ENCODE results near the gene SLC8A2. TPM values are rescaled to one million over a fixed set of nuclear protein-coding genes. Genes with fewer than 3 reads are reported as not detected.

SLC8A2 gene
- total RNA-seq, 2 experiments from 2014 or later, result not detected

DNA sequence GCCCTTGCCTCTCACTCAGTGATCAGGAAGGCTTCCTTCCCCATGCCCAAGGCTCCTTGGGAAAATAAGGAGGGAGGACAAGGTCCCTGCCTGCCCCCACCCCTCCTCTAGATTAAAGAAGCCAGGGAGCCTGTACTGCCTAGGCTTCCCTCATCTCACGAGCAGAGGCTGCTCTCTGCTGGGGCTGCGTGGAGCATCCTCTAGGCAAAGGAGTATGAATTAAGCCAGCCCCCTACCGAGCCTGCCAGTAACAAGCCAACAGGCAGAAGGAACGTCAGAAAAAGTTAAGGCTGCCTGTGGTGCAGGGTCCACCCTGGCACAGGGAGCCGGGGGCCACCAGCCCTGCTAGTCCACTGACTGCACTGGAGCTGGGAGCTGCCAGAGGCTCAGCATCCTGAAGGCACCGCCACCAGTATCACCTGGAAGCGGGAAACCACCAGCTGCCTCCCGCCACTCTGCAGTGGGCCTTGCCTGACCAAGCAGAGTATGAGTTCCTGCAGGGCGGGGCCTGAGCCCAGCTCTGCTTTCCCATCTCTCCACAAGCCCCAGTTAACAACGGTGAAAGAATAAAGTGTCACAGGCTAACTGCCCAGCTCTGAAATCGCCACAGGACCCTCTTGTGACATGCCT, 36.3 kb upstream of the SLC8A2 start:
- CTCF ChIA-PET, result no interaction called here
- POLR2A ChIA-PET, result no interaction called here

DNA sequence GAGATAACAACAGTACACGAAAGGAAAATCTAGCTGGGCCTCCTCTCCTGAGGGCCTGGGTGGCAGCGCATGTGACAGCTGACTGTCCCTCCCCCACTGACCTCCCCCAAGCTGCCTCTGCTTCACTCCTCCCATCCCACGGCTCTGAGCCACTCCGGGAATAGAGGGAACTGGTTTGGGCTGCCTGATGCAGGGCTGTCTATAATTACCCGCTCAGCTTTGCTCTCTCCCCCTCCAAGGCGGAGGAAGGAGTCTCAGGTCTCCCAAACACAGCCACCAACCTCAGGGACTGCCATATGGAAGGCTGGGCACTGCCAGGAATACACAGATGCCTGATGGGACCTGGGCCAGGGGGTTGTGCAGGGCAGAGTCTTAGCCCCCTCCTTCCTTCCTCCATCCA, 35.3 kb upstream of the SLC8A2 start:
- ChIA-PET POLR2A (no interaction called here), CTCF (no interaction called here)

DNA sequence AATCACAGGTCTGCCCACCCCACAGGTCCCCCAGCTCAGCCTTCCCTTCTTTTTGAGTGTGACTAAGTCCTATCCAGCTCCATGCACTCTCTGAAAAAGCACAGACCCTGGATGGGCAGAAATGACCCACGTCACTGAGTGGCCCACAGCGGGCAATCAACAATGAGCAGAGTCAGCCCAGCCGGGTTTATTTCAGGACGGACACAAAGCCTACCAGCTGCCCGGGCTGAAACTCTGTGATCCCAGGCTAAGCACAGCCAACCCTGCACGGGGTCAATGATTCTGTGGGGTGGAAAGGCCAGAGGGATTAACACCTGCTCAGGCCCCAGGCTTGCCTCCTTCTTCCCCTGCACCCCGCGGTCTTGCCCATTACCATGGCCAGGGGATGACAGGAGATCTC, 34.8 kb upstream of the SLC8A2 start:
- ChIA-PET POLR2A (no interaction called here), CTCF (interaction anchor here (0.7 kb wide), 2 partner anchors 9 to 93 kb away, joined by 4 to 6 read pairs; partner anchors contain the start of gene NAPA)

DNA sequence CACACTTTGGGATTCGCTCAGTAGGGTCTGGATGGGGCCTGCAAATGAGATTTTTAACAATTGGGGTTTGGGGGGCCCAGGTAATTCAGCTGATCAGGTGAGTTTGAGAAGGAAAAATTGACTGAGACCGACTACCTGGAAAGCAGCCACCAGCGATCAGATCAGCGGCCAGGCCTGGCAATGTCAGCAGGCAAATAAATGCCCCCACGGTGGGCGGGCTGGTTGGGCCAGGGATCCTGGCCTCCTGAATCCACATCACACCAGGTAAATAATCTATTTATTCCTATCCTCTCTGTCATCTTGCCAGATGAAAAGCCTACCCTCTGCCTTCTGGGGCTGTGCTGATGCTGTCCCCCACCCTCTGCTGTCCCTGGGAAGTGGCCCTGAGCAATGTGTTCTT, 33.8 kb upstream of the SLC8A2 start:
- ChIA-PET CTCF (no interaction called here), POLR2A (no interaction called here)

DNA sequence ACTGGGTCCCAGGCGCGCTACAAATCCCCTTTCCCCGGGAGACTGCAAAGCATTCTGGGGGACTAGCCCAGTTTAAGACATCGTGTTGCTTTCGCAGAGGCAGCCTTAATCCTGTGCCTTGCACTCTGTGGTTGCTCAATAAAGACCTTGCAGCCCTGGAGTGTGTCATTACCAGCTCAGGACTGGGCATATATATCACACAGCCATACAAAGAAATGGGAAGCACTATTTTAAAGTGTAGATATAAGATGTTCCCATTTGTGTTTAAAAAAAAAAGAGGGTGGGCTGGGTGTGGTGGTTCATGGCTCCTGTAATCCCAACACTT, 32.1 kb upstream of the SLC8A2 start:
- ChIA-PET POLR2A (no interaction called here), CTCF (interaction anchor here (1.0 kb wide), 1 partner anchor 19 kb away, joined by 4 read pairs; no protein-coding TSS in a partner anchor)

DNA sequence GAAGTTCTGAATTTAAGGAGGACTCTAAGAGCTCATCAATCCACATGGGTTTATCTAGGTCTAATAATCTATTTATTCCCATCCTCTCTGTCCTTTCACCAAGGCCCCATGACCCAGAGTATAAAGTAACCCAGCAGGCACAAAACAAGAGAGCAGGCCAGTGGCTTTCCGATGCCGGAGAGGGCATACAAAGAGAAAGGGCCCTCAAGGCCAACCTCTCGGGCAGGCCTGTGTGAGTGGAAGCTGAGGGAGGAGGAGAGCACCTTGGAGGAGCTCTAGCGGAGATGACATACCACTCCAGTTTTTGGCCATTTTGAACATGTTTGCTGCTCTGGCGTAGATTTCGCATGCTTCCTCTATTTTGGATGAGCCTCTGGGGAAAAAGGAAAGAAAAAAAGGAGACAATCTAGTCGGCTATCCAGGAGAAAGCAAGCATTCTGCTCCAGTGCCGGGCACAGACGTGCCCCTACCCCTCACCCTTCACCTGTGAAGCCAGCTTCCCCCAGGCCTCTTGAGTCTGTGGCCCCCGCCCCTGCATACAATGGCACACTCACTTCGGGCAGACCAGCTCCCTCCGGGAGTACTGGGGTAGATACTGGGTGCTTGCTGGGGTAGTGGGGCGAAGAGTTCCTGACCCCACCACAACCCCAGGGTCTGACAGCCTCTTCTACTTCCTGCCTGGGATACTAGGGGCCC, 31.6 kb upstream of the SLC8A2 start:
- ChIA-PET POLR2A (no interaction called here), CTCF (no interaction called here)

DNA sequence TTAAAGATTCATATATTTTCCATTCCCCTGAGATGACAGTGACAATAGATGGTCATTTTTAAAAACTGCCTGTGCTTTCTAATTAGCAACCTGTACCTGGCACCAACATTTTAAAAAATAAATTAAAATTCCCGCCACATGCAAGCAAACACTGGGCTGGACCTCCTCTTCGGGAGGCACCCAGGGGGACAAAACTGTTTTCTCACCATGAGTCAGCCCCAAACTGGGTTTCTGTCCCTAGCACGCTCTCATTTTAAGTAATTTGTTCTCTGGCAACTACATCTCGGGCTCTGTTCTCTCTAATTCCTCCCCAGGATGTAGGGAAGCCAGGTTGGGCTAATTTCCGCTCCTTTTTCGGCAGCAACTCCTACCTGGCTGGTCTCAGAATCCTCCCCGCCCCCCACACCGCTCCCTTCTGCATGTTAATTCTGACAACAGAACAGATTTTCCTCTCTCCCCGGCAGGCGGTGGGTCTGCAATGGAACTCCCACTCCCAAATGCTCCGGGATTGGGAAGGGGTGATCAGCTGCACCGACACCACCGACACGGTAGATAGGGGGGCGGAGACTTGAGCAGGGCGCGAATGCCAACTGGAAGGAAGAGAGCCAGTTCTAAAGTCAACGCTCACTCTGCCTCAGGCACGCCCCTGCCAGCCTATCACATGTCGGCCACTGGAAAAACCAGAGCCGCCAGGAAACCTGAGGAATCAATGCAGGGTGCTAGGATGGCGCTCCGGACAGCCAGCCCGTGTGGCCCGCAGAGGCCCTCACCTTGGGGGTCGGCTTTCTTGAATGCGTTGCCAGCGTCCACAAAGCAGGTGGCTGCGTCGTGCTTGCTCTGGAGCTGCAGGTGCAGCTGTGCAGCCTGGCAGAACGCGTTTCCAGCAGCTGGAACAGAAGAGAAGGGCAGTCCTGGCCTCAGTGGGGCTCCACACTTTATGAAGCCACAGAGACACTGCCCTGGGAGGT, 28.5 kb upstream of the SLC8A2 start:
- ChIA-PET POLR2A (interaction anchor here (0.5 kb wide), 1 partner anchor 13 kb away, joined by 5 read pairs; no protein-coding TSS in a partner anchor), CTCF (no interaction called here)

DNA sequence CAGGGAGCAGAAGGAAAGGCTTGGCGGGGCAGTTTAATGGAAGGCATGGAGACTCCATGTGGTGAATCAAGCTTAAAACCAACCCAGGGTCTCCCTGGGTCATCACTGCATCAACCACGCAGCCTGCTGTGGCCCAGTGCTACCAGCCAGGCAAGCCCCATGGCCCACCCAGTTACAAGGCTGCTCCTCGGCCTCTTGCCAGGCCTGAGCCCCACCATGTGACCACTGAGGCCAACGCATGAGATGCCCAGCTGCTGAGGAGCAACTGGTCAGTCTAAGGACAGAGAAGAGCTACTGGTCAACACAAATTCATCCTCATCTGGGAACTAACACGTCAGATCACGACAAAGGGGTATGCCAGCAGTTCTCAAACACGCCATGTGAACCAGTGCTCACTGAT, 27.7 kb upstream of the SLC8A2 start:
- CTCF ChIA-PET, result no interaction called here
- POLR2A ChIA-PET, result interaction anchor here (0.5 kb wide), 1 partner anchor 14 kb away, joined by 5 read pairs; no protein-coding TSS in a partner anchor

DNA sequence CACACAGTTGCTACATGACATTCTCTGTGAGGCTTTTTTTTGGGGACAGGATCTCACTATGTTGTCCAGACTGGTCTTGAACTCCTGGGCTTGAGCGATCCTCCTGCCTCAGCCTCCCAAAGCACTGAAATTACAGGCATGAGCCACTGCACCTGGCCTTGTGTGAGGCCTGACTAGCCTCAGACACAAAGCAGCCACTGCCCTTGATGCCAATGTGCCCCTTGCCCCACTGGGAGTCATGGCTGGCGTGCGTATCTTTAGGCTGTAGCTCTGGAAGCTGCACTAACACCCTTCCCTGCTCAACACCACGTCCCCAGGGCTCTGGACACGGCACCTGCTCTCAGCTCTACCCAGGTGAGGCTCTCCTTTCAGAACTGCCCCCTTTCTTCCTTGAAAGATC, 26.9 kb upstream of the SLC8A2 start:
- ChIA-PET CTCF (no interaction called here), POLR2A (no interaction called here)

DNA sequence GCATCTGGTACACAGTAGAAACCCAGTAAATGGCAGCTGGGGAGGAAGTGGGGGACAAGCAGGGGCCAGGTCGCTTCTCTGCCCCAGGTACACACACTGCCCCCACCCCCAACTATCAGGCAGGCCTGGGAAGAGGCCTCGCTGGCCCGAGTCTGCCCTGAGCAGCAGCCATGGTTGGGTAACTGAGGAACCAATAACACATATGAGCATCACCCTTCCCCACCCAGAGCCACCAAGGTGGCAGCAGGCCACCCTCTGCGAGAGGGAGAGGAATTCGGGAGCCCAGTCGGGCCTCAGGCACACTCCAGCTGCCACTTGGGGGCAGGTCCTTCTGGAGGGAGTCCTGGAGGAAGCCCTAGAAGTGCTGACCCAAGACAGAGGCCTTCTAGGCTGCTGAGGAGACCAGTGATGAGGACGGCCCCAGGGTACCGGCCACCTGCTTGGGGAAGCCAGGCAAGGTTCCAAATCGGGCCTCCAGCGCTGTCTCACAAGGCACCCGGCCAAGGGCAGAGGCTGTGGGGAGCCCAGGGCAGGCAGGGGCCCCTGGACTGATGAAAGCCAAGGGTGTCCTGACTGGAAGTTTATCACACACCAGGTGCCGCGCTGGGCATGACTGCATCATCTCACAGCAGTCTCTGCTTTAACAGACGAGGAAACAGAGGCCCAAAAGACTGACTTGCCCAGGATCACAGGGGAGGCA, 26.3 kb upstream of the SLC8A2 start:
- CTCF ChIA-PET, result interaction anchor here (4.1 kb wide), 1 partner anchor 13 kb away, joined by 21 read pairs; the partner anchor contains the start of gene KPTN
- POLR2A ChIA-PET, result no interaction called here

DNA sequence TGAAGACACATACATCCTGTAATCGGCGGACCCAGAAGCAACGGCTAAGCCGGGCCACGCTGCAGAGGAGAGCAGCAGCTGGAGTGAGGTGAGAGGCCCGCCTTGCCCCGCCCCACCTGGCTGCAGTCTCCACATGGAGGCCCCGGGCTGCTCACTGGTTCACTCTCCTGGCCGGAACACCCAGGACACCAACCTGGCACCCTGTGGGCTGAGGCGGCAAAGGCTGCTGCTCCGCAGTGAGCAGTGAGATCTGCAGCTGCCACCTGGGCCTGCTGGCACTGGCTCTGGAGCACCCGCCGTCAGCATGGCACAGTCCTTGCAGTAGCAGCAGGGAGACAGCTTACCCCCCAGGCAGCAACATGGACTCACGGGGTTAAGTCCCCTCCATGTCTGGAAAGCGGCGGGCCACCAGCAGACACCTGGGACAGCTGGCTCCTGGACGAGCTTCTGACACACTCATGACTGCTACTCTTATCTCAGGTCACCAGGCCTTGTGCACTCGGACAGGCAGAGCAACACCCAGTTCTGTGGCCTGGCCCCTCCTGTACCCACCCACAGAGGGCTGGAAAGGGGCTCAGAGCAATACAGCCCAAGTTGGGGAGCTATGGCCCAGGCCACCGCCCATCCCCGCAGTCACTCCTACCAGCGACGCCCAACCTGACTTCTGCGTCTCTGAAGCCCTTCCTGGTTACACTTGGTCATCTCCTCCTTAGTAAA, 25.5 kb upstream of the SLC8A2 start:
- ChIA-PET POLR2A (no interaction called here), CTCF (interaction anchor here (1.2 to 4.1 kb wide), 2 partner anchors 11 to 13 kb away, joined by 3 to 21 read pairs; partner anchors contain the start of gene KPTN)

DNA sequence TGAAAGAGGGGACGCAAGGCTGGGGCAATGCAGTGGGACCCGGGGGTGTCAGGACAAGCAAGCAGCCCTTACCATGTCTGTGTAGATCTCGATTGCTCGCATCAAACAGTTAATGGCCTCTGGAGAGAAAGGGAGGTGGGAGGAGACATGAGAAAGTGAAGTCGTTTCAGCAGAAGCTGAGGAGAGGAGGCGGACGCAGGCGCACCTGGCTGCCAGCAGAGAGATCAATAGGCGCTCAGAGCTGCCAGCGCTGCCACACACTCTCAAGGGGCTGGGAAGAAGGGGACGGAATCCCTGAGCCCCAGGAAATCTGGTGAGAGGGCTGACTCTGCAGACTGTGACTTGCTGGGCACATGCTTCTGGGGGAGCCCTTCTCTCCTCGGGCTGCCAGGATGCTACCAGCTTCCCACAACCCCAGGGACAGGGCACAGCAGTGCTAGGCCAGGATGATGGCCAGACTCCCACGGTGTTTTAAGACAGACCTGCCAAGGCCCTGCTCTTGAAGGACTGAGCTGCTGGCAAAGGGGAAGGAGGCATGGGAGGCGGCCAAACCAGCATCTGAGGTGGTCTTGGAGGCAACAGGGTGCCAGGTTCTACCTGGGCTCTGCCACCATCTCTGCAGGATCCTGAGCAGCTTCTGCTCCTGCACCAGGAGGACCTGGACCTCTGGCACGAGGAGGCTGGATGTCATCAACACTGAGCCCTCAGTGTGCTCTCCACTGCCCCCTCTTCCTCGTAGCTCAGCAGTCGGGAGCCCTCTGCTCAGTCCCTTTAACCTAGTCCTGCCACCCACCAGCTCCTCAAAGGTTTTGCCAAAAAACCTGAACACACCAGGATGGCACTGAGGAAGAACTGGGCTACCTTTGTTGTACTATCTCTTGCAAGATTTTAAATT, 24.0 kb upstream of the SLC8A2 start:
- CTCF ChIA-PET, result interaction anchor here (0.9 to 4.1 kb wide), 4 partner anchors 9 to 59 kb away, joined by 3 to 21 read pairs (median 3); partner anchors contain the start of gene KPTN
- POLR2A ChIA-PET, result no interaction called here

DNA sequence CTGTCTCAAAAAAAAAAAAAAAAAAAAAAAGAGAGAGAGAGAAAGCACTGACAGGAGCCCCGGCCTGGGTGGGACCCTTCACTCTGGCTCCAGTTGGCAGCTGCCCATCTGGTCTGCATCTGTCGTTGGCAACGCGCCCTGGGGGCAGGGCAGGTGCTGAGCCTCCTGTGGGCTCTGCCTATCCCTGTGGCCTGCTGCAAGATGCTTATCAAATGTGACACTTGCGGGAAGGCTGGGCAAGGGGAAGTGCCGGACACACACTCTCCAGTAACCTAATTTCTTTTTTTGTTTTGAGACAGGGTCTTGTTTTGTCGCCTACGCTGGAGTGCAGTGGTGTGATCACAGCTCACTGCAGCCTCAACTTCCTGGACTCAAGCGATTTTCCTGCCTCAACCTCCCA, 23.0 kb upstream of the SLC8A2 start:
- CTCF ChIA-PET, result interaction anchor here (0.7 to 4.1 kb wide), 3 partner anchors 10 to 208 kb away, joined by 3 to 21 read pairs (median 3); partner anchors contain the start of gene KPTN
- POLR2A ChIA-PET, result no interaction called here

DNA sequence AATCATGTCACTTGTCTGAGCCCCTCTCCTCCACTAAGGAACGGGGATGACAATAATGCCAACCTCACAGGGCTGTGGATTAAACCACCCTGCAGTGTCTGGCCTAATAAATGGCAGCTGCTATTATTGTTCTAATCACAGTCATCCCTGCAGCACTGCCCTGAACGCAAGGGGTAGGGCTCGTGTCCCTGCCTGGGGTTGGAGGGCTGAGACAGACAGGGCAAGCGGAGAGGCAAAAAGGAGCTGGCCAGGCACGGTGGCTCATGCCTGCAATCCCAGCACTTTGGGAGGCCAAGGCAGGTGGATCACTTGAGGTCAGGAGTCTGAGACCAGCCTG, 22.5 kb upstream of the SLC8A2 start:
- ChIA-PET POLR2A (no interaction called here), CTCF (interaction anchor here (0.7 to 4.1 kb wide), 3 partner anchors 10 to 207 kb away, joined by 3 to 21 read pairs (median 3); partner anchors contain the start of gene KPTN)

DNA sequence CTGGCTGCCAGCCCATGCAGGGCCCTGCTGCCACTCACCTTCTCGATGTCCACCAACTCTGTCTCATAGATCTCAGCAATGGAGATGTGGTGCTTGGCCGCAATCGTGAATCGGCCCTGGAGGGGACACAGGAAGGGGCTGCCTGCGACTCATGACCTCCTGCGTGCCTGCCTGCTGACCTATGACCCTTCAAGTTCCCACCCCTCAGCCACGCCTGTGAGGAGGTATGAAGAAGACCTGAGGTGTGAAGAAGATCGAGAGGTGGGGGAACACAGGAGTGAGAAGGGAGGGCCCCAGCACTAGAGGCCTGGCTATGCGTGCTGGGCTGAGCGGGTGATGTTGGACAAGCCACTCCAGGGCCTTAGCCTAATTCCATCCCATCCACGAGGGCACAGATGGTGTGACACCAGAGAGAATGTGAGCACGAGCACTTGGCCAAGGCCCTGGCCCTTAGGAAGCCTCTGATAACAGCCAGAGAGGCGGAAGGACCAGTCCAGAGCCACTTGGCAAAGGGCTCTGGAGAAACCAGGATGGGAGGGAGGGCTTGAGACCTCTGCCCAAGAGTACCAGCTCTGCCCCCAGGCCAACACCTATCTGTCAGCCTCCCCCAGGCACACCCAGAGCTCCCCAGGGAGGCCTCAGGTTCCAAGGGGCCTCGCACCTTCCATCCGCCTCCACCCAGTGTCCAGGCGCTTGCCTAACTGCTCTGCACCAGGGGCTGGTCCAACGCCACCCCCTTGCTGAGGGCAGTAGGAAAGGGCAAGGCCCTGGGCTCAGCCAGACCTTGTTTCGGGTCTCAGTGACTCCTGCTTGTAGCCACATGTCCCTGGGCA, 21.9 kb upstream of the SLC8A2 start:
- CTCF ChIA-PET, result interaction anchor here (0.7 to 4.1 kb wide), 3 partner anchors 9 to 207 kb away, joined by 3 to 21 read pairs (median 3); partner anchors contain the start of gene KPTN
- POLR2A ChIA-PET, result no interaction called here

DNA sequence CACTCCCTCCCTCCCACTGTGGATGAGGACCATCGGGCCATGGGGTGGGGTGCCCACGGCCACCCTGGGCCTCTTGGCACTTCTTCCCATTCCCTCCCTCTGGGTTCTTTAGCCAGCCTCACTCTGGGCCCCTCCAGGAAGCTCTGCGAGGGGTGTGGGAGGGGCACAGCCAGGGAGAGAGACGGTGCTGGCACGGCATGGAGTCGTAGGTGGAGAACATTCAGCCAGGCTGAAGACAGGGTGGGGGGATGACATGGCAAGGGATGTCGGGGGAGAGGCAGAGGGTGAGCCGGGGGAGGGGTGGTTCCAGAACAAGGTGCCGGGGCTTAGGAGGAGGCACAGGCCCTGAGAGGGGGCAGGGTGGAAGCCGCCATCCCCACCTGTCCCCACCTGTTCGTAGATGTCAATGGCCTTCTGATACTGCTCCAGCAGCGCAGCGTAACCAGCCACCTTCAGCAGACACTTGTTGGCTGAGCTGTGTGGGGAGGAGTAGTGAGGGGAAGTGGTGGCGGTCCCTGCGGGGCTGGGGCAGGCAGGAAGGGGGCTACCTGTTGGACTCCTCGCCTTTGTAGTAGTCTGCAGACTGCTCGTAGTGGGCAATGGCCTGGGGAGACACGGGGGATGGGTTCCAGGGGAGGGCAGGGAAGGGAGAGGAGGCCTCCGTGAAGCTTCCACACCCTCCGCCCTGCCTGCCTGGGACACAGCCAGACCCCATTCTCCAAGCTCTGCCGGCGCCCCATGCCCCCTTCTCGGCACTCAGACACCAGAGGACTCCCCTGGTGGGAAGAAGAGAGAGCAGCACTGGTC, 21.1 kb upstream of the SLC8A2 start:
- CTCF ChIA-PET, result no interaction called here
- POLR2A ChIA-PET, result no interaction called here

Data from activated CD8-positive, alpha-beta memory T cell treated with anti-CD3 and anti-CD28 coated beads for 36 hours (primary cell).